Measurements from ENCODE around the gene GTSF1L.

The GTSF1L gene

GRCh38 chr20:43727980-43728590, 1.3 kb upstream of the GTSF1L start:
- ChIA-PET CTCF (interaction anchor here (0.6 kb wide), 1 partner anchor 583 kb away, joined by 4 read pairs; no protein-coding TSS in a partner anchor), POLR2A (ENCODE audit: low non-redundant PET) (no interaction called here)
- no peak for DNase-seq (ENCODE audit: low spot score)
- no peak for TF ChIP-seq CTCF (conservative IDR thresholded peaks at IDR 0.05; ENCODE audit: low read depth)
- H3K27ac ChIP-seq = no peak overlapping the region

- no peak for TF ChIP-seq CTCF (conservative IDR thresholded peaks at IDR 0.05; ENCODE audit: low read depth)
- no peak overlapping the region for H3K27ac ChIP-seq
- POLR2A ChIA-PET (ENCODE audit: low non-redundant PET) = interaction anchor here (0.6 kb wide), 1 partner anchor 196 kb away, joined by 3 read pairs; no protein-coding TSS in a partner anchor
- DNase-seq (ENCODE audit: low spot score) = no peak
- CTCF ChIA-PET = interaction anchor here (0.7 kb wide), 1 partner anchor 19 kb away, joined by 3 read pairs; no protein-coding TSS in a partner anchor
Observed at GRCh38 chr20:43726333-43726732, 469 bp downstream of the GTSF1L start.

GRCh38 chr20:43725666-43726065, 1.1 kb downstream of the GTSF1L start:
- POLR2A ChIA-PET (ENCODE audit: low non-redundant PET) = interaction anchor here (0.6 kb wide), 1 partner anchor 195 kb away, joined by 3 read pairs; no protein-coding TSS in a partner anchor
- DNase-seq (ENCODE audit: low spot score) = no peak
- no peak for TF ChIP-seq CTCF (conservative IDR thresholded peaks at IDR 0.05; ENCODE audit: low read depth)
- H3K27ac ChIP-seq = no peak overlapping the region
- CTCF ChIA-PET = interaction anchor here (0.7 kb wide), 1 partner anchor 188 kb away, joined by 5 read pairs; no protein-coding TSS in a partner anchor

- DNase-seq (ENCODE audit: low spot score) = no peak
- CTCF ChIA-PET = interaction anchor here (0.6 kb wide), 1 partner anchor 68 kb away, joined by 3 read pairs; no protein-coding TSS in a partner anchor
- no peak for TF ChIP-seq CTCF (conservative IDR thresholded peaks at IDR 0.05; ENCODE audit: low read depth)
- POLR2A ChIA-PET (ENCODE audit: low non-redundant PET) = no interaction called here
- H3K27ac ChIP-seq = no peak overlapping the region
Observed at GRCh38 chr20:43724383-43724782, 2.4 kb downstream of the GTSF1L start.

GRCh38 chr20:43723735-43724134, 3.1 kb downstream of the GTSF1L start:
- ChIA-PET POLR2A (ENCODE audit: low non-redundant PET) (no interaction called here), CTCF (interaction anchor here (0.6 to 1.0 kb wide), 3 partner anchors 26 to 94 kb away, joined by 3 read pairs; no protein-coding TSS in a partner anchor)
- no peak for DNase-seq (ENCODE audit: low spot score)
- H3K27ac ChIP-seq = no peak overlapping the region
- TF ChIP-seq CTCF (conservative IDR thresholded peaks at IDR 0.05; ENCODE audit: low read depth) = no peak

GRCh38 chr20:43723186-43723585, 3.6 kb downstream of the GTSF1L start:
- TF ChIP-seq CTCF (conservative IDR thresholded peaks at IDR 0.05; ENCODE audit: low read depth) = no peak
- ChIA-PET POLR2A (ENCODE audit: low non-redundant PET) (no interaction called here), CTCF (interaction anchor here (0.6 to 1.0 kb wide), 2 partner anchors 27 to 93 kb away, joined by 3 read pairs; no protein-coding TSS in a partner anchor)
- no peak overlapping the region for H3K27ac ChIP-seq
- DNase-seq (ENCODE audit: low spot score) = no peak

Measured in RWPE1 (cell line).